ENCODE results near the gene ENDOD1.

ENDOD1 gene

GRCh38 chr11:95144313-95145235 is 54.9 kb downstream of the ENDOD1 start:
- no peak for DNase-seq

DNA sequence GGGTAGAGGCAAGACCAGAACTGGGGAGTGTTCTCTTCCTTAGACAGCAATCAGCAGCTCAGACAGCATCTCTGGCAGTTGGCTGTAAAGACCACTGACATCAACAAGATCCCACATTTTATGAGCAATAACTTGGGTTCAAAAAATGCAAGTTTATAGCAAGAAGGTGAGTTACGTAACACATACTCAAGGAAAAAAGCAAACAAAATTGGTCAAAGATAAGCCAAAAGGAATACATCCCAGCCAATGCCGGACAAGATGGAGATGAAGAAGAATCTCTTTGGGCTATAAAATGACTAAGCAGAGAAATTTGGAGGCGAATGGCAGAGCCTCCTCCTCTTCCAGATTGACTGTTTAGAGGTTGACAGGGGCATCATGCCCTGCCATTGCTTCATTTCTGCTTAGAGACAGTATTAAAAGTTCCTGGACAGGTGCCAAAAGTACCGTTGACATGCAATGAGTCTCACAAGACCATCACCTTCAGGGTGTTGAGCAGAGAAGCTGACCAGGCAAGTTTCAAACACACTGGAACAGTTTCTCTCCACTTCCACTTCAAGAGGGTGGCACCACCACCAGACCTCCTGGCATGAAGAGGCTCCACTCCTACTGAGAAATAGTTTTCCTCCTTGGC is 55.9 kb downstream of the ENDOD1 start:
- DNase-seq, result no peak

DNA sequence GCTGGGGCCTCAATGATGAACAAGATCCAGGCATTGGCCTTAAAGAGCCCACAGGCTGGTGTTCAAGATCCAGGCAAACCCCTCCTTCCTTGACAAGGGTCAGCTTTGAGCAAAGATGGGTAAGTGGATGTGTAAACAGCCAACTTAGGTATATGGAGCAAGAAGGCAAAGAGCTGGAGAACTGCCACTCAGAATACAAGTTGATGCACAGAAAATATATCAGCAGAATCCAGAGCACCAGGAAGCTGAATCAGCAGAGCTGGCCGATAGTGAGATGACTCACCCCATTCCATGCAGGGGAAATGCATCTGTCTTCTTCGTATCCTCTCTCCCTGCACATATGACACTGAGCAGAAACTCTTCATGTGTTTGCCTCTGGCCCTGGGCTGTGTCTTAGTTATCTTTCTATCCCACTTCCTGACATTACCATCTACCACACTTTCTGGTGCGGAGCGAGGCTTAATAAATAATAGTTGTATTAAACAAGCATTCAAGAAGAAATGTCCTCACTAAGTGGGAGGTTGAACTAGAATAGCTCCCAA is 57.8 kb downstream of the ENDOD1 start:
- no peak for DNase-seq

- DNase-seq, result no peak
Measured at GRCh38 chr11:95148406-95148805, 58.8 kb downstream of the ENDOD1 start.

GRCh38 chr11:95148938-95149337 is 59.3 kb downstream of the ENDOD1 start:
- no peak for DNase-seq

DNA sequence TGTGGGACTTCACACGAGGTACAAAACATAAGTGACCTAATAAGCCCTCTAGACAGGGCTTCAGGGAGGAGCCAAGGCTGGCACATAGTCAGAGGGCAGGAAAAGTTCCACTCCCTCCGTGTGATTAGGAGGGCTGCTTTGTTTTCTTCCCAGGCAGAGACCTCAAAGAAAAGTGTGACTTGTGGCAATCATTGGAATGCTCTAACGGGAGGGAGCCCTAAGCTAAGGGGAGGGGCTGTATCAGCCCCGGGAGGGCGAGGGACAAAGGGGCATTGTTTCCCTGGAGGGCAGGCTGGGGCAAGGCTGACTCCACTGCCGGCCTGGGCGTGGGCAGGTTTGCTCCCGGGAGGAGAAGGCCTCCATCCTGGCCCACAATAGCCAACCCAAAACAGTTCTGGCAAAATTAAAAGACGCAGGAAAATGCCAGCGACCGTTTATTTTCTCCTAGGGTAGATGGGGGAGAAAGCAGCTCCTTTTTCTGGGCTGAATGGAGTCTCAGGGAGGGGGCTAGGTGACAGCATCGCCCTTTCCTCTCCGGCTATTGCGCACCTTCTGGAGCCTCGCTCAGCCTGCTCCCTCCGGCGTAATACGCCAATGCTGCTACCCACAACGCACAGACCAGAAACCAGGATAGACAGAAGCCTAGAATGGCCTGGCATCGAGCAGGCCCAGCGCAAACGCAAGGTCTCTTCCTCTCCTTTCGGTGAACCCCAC is 60.2 kb downstream of the ENDOD1 start:
- DNase-seq, result no peak

DNA sequence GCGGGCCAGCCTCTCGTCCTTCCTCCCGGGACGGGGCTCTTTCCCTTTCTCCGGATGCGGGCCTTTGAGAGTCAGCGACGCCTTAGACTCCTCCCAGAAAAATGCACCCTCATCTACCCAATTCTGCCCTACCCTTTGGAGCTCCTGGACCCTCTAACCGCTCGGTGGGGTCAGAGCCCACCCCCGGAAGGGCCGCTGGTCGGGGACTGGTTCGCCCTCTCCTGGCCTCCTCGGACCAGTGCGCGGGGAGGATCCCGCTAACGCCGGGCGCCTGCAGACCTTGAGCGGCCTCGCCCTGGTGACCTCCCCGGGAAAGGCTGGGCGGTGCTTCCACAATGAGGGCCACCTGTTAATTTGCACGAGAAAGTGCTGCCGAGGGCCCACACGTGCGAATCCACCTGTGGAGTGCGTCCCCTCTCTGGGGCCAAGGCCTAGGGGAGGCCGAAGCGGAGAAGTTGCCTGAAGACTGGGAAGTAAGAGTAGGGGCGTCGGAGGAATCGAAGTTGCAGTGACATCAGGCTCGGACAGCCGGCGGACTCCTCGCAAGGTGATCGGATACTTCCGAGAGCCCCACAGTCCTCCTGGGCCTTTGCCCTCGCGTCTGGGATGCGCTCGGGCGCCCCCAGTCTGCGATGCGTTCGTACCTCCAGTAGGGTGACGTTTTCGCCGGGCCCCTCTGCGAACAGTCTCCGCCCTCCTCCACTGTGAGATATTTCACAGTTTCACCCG is 61.5 kb downstream of the ENDOD1 start:
- DNase-seq, result peak; percentile 70

DNA sequence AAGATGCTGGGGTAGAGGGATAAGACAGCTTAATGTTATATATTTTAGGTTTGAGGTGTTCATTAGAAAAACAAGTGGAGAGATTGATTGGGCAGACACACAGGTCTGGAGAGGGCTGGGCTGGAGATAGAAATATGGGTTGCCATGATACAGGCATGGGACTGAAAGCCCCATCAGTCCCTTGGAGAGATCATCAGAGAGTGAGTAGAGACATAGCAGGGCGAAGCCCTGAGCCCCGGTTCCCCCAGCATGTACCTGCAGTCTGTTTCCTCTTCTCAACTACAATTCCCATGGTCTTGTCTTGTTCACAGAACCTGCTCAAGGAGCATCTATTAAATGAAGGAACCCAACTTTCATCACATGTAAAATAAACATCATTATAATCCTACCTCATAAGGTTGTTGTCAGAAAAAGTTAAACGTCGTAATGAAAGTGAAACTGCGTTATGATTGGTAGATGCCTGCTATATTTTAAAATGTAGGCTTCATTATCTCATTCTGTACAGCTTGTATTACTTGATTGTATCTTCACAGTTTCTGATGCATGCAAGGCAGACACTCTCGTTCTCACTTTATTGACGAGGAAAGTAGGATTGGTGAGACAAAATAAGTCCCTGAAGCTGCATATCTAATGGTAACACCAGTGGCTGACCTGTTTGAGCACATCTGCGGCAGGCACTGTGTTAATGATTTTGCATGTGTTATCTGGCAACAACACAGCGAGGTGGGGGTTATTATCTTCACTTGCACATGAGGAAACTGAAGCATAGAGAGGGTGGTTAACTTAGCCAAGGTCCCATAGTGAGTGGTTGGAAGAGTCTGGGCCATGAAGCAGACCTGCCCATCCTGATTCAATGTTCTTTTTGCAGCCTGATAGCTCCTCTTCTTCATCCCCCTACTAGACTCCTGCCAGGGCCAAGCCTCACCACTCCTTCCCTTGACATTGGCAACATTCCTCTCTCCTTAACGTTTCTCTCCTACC is 63.5 kb downstream of the ENDOD1 start:
- no peak for DNase-seq

DNA sequence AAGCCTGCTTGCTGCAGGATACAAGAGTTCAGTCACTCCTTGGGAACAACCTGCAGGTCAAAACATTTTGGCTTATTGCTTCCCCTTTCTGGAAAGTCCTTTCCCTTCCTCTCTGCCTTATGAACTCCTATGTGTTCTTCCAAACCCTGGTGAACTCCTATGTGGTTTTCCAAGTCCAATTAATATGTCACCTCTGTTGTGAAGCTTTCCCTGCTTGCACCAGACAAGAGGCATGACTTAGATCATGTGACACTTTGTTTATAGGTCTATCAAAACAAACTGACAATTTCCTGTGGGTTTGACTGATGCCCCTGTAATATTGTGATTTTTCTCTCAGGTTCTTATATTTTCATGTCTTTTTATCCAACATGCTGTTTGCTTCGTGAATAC is 64.2 kb downstream of the ENDOD1 start:
- no peak for DNase-seq

DNA sequence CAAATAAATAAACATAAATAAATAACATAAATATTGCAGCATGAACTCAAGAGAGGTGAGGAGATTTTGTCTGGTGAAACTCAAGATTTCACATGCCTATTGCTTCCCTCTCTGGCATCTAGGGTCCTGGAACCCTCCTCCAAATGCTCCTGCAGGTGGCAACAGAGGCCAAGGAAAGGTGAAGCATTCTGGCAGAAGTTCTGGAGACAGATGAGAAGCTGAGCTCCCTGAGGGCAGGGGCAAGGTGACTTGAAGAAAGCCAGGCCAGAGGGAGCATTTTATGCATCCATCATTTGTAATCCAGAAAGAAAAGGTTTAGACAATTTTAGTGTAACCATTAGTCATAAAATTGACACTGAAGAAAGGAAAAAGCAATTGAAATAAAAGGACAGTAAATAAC is 64.9 kb downstream of the ENDOD1 start:
- DNase-seq, result peak; percentile 45

GRCh38 chr11:95155385-95155784 is 65.7 kb downstream of the ENDOD1 start:
- no peak for DNase-seq

DNA sequence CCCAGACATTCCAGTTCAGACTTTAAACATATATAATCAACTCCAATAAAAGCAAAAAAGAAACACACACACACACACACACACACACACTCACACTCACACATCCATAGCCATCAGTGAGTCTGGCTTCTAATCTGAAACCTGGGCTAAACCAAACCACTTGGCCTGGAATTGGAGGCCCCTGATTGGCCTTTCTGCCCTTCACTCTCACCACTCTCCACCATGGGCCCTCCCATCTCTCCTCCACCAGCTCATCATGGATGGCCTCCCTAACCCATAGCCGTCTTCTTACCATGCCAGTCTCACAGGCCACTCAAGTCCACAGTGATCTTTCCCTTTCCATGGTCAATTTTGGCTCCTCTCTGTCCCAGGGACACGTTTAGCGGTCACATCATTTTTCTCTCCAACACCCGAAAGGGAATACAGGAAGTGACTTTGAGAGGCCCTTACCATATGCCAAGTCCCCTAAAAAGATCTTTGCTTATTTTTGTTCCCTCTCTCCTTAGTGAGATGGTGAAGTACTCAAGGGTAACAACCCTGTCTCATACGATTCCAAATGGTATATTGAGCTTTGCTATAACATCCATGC is 66.6 kb downstream of the ENDOD1 start:
- no peak for DNase-seq

GRCh38 chr11:95156916-95157541 is 67.4 kb downstream of the ENDOD1 start:
- no peak for DNase-seq

- no peak for DNase-seq
Measured at GRCh38 chr11:95157824-95158223, 68.2 kb downstream of the ENDOD1 start.

GRCh38 chr11:95161248-95161647 is 71.6 kb downstream of the ENDOD1 start:
- no peak for DNase-seq

- no peak for DNase-seq
Measured at GRCh38 chr11:95163106-95163505, 73.5 kb downstream of the ENDOD1 start.

- DNase-seq, result no peak
Measured at GRCh38 chr11:95165638-95166037, 76.0 kb downstream of the ENDOD1 start.

DNA sequence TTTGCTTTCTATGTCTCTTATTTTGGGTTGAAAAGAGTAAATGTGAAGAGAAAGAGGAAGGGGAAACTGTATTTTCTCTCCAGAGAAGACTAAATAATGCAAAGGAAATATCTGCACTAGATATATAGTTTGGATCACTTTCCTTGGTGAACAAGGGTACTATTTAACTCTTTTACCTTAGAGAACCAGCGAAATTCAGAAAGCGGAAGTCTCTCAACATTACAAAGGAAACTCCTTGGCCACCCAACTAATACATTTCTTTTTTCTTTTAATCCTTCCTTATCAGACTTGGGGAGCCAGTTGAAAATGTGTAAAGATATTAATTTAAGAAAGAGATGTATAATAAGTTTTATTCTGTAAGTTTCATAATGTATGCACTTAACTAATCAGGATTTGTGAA is 77.1 kb downstream of the ENDOD1 start:
- DNase-seq, result no peak

- no peak for DNase-seq
Measured at GRCh38 chr11:95170294-95170693, 80.6 kb downstream of the ENDOD1 start.

DNA sequence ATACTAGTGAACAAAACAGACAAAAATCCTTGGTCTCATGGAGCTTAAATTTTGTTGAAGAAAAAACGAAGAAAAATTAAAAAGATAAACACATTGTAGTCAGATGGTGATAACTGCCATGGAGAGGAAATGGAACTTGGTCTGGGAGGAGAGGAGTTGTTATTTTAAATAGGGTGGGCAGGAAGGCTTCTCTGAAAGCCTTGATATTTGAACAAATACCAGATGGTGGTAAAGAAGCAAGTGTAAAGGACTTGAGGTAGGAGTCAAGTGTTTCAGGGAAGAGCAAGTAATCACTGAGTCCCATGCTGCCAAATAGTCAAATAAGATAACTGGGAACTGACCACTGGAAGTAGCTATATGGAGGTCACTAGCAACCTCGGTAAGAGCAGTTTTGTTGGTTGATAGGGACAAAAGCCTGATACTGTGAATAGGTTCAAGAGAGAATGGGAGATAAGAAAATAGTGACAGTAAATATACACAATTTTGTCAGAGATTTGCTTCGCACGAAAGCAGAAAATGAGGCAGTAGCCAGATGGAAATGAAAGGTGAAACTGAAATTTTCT is 86.3 kb downstream of the ENDOD1 start:
- no peak for DNase-seq
